Eye (tissue), 1 donor: ENCODE results near the gene ZNF618.
A peak's percentile ranks its signal among the peaks of the same experiment; 100 is the strongest.
"Not testable (repeated sequence)": the region's sequence is repeated elsewhere in the genome, so short reads cannot be mapped to it uniquely, and the experiment has no call there.

Experiments used
- DNase-seq: peaks from one replicate; pipeline ENCODE4 v3.0.0-alpha.2; 2015

Gene ZNF618

DNA sequence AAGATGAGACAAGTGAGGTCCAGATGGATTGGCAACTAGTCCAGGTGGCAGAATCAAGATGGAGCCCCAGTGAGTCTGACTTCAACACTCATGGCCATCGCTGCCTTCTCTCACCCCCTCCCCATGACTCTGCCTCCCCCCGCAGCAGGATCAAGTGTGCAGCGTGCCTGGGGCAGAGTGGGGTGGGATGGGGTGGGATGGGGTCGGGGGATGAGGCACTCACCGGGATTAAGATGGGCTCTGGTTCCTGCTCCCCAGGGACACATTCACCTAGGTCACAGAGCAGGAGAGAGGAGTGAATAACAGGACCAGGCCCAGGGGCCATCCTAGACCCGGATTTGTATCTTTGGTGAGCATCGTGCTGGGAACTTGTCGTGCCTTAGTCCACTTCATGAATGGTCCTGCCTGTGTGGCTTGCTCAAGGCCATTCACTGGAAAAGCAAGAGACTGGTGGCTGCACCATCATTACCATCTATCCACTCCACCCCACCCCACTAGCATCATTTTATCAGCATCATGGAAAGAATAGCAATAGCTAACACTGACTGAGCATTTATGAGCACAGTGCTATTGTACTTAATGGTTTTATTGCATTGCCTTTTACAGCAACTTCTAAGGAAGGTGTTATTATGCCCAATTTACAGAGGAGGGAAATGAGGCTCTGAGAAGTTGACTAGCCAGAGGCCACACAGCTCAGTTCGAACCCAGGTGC lies 193.5 kb downstream of the ZNF618 start:
- no peak for DNase-seq

DNA sequence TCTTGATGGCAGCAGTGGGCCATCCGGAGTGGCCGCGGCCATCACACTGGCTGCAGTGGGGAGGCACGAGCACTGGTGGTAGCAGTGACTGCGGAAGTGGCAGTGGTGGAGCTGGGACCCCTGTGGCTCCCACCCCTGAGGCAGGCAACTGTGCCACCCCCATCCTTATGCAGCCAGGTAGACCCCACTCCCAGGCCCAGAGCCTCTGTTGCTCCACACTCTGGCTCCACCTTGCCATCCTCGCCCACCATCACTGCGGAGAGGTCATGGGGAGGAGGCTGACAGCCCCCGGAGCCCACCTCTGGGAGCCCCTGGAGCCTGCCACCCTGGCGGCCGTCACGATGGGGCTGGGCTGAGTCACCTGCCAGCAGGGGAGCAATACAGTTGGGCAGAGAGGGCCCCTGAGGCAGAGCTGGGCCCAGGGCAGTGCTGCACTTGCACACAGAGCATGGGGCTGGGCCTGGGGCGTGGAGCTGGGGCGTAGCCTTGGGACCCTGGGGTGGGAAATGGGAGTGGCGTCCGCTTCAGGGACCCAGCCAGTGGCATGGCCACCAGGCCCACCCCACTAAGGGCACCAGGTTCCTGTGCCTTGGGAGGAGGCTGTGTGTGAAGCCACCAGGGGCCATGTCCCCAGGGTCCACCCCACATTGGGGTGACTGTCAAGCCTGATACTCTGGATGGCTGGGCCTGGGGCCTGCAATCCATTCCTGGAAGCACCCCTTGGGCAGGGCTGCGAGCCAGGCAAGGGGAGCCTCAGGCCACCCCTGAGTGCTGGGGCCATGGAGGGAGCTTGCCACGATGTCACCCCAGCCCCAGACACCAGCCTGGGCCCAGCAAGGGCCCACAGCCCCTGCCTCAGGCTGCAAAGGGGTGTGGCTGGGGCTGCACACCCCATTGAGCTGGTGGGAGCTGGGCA lies 194.3 kb downstream of the ZNF618 start:
- DNase-seq: no peak

DNA sequence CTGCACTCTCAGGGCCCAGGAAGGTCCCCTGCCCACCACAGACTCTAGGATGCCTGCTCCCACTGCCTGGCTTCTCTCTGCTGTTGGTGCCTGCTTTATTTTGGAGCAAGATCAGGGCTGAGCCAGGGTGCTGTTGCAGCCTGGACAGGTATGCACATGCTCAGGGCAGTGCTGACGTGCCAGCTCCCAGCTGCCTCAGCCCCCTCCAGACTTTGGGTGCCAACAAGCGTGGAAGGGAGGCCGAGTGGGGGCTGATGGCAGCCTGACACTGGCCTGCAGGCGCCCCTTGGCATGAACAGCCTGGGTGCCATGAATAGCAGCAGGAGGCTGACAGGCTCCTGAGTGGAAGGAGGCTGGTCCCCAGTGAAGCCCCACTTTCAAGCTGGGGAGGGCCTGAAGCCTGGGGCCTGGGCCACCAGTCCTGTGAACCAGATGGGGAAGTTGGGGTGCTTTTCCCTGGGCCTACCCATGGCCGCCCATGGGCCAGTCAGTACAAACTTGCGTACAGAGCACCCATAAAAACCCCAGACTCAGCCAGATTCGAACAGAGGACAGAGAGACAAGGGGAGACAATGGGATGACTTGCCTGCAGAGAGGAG lies 195.2 kb downstream of the ZNF618 start:
- DNase-seq: no peak

DNA sequence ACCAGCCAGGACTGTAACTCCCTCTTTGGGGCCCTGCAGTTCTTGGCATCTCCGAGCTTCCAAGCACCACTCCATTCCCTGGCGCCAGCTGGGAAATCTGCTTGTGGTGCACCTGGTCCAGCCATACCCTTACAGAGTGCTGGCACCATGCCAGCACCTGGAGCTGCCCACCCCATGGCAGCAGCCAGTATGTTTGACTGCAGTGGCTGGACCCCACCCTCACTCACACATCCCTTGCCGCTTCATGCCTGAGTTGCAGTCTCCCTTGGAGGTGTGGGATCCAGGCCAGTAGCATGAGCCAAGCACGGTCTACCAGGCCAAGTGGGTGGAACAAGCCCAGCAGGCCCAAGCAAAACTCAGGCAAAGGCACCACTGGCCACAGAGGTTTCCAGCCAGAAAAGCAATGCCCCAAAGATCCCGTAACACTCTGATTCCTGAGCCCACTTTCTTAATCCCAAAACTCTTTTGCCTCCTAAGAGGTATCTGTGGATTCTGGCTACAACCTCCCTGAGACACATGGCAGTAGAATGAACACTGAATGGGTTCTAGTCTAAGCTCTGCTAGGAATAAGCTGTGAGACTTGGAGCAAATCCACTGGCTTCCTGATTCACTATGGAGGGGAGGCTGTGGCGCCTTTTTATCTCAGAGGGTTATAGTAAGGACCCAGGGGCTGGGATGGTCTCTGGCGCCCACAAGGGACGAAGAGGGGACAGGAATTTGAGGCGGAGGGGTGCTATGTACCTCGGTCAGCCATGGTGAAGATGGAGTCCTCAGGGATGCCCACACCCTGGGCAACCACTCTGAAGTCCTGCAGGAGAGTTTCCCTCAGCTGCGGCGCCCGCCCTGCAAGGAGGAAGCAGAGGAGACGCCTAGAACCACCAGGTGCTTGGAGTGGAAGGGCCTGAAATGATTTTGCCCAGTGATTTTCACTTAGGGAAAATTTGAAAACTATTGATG lies 196.4 kb downstream of the ZNF618 start:
- DNase-seq: no peak

DNA sequence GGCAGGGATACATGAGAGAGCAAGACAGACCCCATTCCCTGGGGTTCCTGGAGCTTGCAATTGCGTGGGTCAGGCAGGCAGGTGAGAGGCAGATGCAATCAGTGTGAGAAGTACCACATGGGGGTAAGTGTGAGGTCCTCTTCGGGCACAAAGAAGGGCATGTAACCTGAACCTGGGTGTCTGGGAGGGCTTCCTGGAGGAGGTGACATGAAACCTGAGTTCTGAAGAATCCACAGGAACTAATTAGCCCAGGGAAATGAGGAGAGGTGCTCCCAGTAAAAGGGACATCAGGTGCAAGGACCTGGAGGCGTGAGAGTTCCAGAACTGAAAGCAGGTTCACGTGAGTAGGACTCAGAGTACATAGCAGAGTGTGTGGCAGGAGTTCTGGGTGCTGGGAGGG lies 199.5 kb downstream of the ZNF618 start:
- no peak for DNase-seq

DNA sequence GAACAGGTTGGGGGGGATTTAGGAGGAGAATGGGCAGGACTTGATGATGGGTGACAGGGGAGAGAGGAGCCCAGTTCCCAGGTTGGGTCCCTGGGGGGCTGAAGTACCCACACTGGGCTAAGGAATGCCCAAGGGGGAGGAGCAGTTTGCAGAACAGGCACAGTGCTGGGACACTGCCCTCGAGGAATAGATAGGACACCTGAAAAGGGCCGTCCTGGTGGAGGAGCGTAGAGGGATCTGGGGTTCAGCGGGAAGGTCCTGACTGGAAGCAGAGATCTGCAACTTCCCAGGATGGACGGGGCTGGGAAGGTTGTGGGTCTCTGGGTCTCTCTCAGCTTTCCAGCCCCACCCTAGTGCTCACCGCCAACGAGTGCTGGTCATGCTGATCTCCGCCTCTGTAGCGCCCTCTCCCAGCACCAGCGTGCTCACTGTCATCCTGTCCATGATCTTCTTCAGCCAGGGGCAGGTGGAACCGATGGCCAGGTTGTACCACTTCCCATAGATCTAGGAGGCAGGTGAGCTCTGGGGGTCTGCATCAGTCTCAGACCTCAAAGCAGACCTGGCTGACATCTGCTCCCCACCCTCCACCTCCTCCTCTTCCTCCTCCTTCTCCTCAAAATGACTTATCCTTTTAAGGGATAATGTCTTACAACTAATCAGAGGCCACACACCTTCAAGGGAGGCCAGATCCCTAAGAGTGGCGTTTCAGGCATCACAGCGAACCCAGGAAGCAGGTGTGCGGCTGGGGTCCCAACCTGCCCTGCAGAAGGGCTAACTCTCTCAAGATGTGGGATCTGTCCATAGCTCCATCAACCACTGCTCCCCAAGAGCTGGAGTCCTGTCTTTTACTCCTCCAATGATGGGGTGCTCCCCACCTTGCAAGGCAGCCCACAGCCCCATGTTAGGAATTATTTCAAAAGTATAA lies 200.4 kb downstream of the ZNF618 start:
- DNase-seq: no peak

DNA sequence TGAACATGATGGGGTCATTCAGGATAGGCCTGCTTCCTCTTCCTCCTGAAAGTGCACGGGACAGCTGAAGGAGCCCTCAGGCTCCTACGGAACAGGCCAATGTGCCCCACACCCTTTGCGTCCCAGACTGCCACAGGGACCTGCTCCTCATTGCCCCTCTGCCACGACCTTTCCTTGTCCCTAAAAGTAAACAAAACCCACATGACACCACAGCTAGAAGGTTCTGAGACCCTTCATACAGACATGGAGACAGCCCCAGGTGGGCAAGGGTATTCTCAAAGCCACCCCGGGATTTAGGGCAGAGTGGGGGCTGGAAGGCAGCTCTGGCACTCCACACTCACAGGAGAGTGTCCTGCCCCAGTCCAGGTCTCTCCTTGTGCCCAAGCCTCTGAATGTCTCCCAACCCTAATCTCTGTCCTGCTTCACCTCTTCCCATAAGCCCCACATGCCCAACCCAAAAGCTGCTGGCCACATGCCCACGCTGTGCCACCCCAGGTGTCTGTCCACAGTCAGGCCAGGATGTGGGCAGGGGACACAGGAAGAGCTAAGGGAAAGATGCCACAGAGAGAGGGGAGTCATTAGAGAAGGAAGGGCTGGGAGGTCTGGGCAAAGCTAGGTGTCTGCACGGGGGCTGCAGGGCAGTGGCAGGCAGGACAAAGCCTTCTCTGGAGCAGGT lies 201.2 kb downstream of the ZNF618 start:
- DNase-seq: no peak

DNA sequence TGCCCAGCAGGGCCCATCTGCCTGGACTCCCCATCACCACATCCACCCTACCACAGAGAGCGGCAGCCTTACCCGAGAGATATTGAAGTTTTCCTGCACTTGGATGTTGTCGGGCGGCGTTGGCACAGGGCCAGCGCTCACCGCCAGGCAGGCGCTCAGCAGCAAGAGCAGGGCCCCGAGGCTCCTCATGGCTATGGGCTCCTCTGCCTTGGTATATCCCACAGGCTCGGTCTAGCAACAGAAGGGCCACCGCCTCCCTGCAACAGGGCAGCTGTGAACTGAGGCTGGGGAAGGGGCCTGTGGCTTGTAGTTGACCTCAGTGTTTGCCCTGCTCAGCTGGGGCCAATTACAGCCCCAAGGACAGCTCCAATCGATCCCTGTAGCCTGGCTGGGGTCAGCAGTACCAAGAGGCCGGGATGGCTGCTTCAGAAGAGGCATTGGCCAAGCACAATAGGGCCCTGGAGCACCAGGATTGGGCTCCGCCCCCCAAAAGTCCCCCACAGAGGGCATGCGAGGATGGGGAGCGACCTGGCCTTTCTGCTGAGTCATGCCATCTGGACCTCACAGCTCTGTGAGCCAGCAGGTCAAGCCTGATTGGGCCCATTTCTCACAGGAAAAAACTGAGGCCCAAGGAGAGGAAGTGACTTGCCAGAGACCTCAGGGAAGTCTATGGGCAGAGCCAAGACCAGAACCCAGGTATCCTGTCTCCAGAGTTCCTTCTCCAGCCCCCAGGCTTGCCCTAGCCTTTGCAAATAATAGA lies 202.1 kb downstream of the ZNF618 start, which contains the start of gene AMBP:
TSS of gene AMBP (minus strand) at position 280 of the 760 bp plus-strand sequence. CDS start at position 189, 91 bp downstream.
- no peak for DNase-seq

DNA sequence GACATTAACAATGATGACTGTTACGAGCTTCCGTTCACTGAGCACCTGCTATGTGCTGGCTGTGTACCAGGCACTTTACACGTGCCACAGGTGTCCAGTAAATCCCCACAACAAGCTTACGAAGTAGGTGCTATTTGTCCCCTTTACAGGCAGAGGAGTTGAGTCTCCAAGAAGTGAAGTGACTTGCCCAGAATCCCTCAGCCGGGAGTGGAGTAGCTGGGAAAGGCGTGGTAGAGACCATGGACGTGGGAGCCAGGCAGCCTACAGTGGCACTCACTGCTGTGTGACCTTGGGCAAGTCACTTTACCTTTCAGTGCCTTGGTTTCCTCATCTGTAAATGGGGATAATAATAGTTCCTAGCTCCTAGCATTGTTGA lies 202.7 kb downstream of the ZNF618 start:
- DNase-seq: no peak

DNA sequence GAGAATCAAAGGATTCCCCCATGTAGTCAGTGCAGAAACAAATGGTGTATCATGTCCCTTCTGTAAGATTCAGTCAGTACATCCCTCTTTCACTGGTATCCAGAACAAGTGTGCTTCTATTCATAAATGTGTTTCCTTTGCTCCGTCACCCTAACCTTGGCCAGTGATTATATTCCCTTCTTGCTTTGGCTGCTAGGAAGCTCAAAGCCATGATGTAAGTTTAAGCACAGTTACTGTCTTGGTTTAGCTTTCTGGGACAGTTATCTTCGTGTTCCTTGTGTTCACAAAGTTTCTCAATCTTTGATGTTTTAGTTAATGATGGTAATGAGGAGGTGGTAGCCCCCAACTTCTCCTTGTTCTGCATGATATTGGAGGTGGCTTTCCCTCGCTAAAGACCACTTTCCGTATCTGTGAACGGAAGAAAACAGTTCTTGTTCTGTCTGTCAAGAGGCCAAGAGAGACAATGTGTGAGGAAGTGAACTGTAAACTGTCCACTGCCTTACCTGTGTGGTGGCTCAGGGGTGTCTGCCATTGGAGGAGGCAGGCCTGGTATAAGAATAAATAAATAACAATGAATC lies 204.2 kb downstream of the ZNF618 start:
- no peak for DNase-seq

DNA sequence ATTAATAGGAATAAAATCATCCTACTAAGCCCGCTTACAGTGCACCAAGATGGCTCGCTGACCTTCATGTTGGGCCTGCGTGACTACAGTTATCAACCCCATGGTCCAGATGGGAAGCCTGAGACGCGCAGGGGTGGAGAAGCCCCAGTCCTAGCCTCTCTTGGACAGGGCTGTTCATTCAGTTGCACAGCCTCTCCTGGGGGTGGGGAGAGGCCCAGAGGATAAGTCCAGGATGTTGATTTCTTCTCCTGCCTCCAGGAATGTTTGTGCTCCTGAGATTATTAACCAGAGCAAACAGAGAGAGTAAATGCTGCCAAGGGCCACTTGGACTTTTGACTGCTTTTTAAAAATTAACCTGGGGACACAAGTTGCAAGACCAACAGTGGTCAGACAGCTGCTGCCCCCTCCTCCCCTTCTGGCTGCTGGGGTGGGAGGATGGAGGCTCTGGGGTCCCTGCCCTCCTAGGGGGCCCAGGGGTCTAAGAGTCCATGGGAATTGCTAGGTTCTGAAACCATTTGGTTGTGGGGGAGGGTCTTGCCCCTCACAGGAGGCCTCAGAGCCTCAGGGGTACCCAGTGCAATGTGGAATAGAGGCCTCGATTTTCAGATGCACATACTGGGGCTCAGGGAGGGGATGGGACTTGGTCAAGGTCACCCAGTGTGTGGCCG lies 204.8 kb downstream of the ZNF618 start:
- no peak for DNase-seq

DNA sequence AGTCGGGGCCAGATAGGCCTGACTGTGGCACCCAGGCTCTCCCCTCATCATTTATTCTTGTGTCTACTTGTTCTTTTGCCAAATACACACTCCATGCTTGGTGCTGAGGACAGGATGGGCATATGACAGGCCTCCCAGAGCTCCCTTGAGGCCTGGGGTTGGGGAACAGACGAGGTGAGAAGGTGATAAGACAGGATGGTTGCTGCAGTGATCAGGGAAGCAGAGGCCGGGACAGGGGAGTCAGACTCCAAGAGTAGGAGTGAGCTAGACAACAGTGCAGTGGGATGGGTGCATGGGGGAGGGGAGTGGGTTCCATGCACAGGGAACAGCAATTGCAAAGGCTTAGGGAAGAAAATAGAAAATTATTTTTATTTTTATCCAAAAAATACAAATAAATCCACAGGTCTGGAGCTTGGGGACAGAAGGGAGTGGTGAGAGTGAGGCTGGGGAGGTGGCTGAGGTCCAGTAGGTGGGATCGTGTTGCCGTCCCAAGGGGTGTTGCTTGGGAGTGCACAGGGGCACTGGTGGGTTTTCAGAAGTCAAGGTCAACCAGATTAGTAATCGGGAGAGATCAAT lies 205.4 kb downstream of the ZNF618 start:
- no peak for DNase-seq

DNA sequence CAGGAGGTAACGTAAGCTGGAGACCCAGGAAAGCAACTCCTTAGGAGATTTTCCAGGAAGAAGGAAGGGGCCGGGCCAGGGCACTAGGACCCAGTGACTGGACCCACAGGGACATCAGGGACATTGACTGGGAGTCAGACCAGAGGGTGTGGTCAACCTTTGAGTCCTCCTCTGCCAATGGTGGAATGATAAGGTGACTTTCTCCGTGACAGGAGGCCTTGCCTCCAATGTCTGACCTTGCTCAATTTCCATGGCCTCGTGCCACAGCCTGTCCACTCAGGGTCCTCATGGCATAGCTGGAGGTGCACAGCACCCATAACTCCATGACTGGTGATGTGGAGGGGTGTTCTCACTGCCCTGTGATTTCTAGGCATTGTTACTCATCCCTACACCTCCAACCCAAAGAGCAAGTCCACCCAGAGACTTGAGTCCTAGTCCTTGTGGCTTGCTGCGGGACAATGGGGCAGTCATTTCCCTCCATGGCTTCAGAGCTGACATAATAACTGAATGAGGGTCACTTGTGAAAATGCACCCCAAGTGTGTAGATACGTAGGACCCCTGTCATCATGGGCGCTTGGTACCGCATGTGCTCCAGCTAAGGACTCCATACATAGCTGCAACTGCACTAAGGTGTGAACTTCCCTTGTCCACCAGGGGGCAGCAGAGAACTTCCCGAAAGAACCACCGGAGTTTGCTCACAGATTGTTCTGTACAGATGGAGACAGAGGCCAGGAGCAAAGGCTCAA lies 206.1 kb downstream of the ZNF618 start:
- peak; percentile 97 for DNase-seq

DNA sequence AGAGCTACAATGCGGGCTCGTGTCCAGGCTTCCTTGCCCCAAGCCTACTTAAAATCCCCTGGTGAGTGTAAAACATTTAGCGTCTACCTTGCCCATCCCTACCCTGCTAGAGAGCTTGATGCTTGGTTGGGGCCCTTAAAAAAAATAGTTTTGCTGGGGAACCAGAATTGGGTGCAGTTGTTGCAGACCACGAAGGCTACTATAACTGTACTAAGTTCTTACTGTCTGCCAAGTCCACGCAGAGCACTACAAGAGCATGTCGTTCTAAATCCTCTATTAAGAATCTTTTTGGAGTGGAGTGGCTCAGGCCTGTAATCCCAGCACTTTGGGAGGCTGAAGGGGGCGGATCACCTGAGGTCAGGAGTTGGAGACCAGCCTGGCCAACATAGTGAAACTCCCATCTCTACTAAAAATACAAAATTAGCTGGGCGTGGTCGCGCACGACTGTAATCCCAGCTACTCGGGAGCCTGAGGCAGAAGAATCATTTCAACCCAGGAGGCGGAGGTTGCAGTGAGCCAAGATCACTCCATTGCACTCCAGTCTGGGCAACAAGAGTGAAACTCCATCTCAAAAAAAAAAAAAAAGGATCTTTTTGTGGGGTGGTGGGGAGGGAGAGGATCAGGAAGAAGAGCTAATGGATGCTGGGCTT lies 206.8 kb downstream of the ZNF618 start:
- not testable (repeated sequence) for DNase-seq

DNA sequence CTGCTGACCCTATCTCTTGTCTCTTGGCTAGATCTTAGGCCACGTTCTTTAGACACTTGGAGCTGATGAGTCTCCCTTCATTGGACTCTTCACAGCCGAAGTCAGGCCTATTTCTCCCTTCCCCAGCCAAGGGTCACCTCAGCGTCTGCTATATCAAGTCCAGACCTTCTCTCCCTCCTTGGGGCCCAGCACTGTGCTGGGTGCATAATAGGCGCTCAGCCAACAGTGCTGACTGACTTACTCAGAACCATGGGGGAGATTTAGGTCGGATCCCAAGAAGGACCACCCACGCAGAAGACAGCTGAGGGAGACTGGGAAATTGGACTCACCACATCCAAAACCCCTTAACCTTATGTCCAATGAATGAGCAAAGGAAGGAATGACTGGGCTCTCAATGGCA lies 207.6 kb downstream of the ZNF618 start:
- DNase-seq: no peak

DNA sequence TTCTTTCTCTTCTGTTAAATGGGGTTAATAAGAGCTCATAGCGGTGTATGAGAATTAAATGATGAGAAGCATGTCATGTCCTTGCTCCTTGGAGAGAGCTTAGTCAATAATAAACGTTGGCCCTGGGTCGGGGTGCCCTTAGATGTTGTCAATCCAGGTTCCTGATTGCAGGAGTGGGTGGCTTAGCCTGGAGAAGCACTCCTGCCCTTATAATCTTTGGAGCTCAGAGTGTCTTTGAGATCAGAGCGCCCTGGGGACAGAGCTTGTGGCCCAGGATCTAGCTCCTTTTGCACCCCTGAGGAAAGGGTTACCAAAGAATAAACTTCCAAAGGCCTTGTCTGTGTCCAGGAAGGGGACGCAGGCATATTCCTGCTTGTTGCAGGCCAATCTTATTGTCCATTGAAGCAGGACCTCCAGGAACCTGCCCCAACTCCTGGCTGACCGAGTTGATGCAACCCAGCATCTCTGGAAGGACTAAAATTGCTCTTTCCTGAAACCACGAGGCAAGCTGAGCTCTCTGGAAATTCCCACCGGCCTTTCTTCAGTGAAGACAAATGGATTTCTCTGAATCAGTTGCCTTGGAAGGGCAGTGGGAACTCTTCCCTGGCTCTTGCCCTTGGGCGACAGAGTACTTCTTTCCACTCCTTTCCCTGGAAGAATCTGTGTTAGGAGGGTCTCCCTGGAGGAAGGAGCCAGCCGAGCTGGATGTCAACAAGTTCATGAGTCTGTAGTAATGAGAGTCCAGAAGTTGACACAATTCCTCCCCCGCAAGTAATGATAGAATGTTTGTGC lies 208.4 kb downstream of the ZNF618 start:
- no peak for DNase-seq
